CD1c-positive myeloid dendritic cell (primary cell): ENCODE data around the gene TTC31.

Source experiments
- DNase-seq: peaks from one replicate; pipeline ENCODE4 v3.0.0-alpha.2; 2016; ENCODE audit errors: extremely low spot score

Gene TTC31

GRCh38 chr2:74524955-74525716 is 42.3 kb downstream of the TTC31 start:
- no peak for DNase-seq

DNA sequence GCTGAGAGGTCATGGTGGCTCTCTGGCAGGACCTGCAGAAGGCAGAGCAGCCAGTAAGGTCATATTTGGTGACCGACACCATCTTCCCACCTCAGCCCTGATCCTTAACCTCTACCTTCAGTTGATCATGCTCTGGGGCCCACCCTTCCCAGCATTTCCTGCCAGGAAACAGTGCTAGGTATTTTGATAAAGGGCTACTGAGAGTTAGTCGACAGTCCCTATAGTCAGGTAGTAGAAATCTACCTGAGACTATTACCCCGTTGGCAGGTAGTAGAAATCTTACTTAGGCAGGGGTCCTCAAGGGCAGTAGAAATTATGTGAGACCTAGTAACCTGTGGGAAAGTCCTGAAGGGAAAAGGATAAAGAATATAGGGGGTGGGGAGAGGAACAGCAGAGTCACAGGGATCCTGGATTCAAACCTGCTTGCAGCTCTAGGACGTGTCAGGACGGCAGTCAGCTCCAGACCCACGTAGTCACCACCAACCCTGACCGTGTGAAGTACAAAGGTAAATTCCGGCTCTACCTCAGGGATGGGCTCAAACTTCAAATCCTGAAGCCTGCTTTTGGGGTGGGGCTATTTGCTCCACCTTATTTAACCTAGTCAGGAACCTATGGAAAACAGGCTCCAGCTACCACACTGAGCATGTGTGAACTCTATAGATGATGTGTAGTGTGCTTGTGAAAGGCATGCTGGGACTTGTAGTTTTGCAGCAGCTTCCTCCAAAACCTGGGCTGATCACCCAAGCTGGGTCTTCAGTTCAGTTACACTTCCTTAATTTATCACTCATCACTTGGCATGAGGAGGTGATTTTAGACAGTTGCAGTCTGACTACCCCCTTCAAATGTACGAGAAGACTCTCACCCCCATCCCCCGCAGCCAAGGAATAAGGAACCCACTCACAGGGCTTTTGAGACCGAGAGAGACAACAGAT is 43.1 kb downstream of the TTC31 start, which contains the start of gene DQX1:
Gene DQX1, minus strand, starts transcription at position 515 of the 932 bp plus-strand sequence. Its CDS starts 502 bp downstream, at position 13.
- DNase-seq = peak; percentile 85

- DNase-seq = no peak
Measured at GRCh38 chr2:74526649-74527230, 43.9 kb downstream of the TTC31 start.

GRCh38 chr2:74527741-74528140 is 44.9 kb downstream of the TTC31 start:
- DNase-seq = no peak

DNA sequence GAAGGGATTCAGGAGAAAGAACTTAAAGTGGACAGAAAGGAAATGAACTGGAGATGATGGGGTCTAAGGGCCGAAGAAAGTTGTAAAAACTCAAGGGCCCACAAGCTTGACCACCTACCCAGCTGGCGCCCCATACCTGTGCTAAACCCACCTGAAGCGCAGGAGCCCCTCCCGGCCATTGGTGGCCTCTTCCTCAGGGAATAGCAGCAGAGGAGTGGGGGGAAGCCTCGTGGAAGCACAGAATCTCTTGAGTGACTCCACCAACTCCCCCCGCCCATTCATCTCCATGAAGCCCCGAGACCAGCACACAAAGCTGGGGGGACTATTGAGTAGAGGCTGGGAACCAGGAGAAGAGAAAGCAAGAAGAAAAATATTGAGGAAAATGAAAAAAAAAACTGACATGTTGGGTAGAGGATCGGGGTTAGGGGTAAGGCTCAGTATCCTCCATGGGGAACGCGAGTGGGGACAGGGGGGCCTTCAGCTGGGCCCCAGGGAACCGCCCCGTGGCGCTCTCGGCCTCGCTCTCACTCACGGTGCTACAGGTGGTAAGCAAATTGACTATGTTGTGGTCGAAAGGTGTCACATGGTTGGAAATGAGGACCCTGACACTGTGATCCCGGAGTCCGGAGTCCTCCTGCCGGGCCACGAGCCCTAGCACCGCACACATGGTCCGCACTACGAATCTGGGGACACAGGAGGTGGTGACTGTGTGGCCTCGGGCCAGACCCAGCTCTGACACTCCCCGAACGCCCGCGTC is 45.9 kb downstream of the TTC31 start:
- no peak for DNase-seq

DNA sequence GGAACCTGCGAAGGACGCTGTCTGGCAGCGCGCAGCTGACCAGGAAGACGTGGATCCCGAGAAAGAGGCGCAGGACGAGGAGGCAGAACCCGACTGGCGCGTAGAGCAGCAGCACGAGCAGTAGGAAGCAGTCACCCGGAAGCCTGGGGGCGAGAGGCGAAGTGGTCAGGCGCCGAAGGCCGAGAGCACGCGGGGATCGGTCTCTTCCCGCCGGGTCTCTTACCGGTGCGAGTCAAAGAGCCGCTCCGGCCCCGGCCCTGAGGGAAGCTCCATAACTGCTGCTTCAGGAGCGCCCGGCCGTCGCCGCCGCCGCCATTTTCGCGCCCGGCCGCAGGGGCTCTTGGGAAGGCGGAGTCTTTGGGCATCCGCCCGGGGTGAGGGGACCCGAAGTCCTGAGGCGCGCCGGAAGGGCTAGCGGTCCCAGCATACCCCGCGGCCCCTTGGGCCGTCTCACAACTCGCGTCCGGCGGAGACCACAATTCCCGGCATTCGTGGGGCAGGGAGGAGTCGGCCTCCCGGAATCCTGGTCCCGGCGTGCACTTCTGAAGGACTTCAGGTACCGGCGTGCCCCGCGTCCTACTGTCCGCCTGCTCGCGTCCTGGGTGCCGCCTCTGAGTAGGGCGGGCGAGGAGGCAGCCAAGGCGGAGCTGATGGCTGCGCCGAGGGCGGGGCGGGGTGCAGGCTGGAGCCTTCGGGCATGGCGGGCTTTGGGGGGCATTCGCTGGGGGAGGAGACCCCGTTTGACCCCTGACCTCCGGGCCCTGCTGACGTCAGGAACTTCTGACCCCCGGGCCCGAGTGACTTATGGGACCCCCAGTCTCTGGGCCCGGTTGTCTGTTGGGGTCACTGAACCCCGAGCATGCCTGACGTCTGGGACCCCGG is 46.7 kb downstream of the TTC31 start, which contains the start of the genes AUP1 and HTRA2:
Gene AUP1, minus strand, starts transcription at position 350 of the 882 bp plus-strand sequence. Its CDS starts 77 bp downstream, at position 273.
Gene HTRA2, plus strand, starts transcription at position 577 of the 882 bp plus-strand sequence. Its CDS starts 74 bp downstream, at position 651.
- DNase-seq = peak; percentile 98

DNA sequence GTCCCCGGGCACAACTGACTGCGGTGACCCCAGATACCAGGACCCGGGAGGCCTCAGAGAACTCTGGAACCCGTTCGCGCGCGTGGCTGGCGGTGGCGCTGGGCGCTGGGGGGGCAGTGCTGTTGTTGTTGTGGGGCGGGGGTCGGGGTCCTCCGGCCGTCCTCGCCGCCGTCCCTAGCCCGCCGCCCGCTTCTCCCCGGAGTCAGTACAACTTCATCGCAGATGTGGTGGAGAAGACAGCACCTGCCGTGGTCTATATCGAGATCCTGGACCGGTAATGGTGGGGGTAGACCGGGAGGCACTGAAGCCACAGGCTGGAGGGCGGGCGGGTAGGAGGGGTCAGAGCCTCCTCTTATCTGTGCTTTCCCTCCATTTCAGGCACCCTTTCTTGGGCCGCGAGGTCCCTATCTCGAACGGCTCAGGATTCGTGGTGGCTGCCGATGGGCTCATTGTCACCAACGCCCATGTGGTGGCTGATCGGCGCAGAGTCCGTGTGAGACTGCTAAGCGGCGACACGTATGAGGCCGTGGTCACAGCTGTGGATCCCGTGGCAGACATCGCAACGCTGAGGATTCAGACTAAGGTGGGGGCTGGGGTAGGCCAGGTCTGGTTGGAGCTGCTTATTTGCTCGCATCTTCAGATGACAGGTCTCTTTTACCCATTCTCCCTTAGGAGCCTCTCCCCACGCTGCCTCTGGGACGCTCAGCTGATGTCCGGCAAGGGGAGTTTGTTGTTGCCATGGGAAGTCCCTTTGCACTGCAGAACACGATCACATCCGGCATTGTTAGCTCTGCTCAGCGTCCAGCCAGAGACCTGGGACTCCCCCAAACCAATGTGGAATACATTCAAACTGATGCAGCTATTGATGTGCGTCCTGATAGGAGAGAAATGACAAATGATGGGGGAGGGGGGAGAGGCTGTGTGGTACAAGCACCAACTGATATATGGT is 47.6 kb downstream of the TTC31 start:
- peak; percentile 45 for DNase-seq

DNA sequence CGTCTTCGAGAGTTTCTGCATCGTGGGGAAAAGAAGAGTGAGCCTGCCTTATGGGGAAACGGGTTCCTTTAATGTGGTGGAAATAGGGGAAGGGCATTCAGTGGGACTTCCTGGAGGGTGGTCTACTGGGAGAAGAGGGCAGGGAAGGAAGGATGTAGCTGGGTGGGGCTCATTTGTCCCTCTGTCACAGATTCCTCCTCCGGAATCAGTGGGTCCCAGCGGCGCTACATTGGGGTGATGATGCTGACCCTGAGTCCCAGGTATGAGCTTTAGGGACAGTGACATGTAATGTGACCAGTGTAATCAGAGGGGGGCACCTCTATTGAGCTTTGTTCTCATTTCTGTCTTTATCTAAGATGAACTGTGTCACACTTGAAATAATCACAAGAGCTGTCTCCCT is 48.8 kb downstream of the TTC31 start:
- DNase-seq = no peak

- DNase-seq = peak; percentile 54
Measured at GRCh38 chr2:74532222-74532621, 49.3 kb downstream of the TTC31 start.

GRCh38 chr2:74533464-74533863 is 50.6 kb downstream of the TTC31 start:
- no peak for DNase-seq

GRCh38 chr2:74534411-74534810 is 51.5 kb downstream of the TTC31 start:
- no peak for DNase-seq

DNA sequence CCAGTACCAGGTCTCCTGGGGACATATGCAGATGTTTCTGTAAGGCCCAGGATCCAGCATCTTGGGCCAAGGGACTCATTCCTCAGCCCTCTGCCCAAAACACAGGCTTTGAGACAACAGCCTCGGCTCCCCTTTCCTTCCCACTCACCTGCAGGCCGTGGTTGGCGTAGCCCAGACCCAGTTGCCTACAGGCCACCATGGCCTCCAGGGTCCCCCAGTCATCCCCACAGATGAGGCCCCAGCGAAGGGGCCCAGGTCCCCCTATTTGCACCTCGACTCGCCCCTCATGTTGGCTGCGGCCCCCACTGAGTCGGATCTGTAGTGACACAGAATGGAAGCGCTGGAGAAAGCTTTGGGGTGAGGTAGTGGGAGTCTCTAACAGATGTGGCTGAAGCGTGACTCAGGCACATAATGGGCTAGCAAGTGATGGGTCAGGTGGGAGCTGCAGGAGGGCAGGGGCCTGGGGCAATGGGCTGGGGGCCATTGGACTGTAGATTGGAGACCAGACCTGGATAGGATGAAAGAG is 52.6 kb downstream of the TTC31 start:
- DNase-seq = no peak

DNA sequence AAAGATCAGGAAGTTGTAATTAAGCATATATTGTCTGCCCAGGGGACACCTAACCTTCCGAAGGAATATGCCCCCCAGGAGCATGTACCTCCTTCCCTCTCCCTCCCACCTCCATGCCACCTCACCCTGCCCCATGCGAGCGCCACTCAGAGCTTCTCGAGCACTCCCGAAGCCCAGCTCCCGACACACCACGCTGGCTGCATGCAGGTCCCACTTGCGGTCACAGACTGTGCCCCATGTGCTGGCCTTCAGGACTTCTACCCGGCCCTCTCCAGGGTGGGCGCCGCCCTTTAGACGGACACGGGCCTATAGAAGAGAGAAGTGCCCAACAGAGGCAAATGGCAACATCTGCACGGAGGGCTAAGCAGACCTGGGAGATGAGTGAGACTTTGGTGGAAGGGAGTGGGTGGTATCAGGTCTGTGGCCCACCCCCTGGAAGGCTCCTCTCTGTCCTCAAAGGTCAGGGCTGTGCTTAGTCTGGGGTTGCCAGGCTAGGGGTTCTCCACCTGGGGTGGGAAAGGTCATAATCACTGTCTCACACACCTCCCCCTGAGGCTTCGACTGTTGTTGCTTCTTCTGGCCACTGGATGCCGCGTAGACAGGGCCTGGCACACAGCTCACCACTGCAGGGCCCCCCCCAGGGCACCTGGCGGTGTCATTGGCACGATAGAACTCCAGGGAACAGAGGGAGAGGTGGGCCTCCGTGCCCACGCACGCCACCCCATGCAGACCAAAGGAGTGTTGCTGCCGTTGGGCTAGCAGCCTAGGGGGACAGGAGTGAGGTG is 53.5 kb downstream of the TTC31 start:
- no peak for DNase-seq

GRCh38 chr2:74537140-74537539 is 54.3 kb downstream of the TTC31 start:
- DNase-seq = no peak

DNA sequence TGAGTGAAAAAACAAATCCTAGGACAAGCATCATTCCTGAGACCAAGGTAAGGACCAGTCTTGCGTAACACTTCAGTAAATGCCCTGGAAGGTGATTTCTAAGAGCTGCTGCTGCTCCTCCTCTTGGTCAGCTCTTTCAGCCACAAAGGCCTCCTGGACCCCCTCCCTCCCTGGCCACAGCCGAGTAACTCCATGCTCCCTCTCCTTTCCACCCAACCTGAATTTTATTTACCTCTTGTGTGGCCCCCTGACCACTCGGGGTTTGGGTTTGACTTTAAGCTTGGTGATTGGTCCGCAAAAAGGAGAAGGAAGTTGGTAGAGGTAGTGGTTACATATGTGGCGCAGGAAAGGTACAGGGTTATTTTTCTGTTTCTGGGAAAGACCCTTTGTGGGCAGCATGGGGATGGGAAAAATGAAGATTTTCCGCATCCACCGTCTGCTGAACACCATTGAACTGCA is 56.0 kb downstream of the TTC31 start:
- no peak for DNase-seq

- DNase-seq = no peak
Measured at GRCh38 chr2:74540291-74540690, 57.4 kb downstream of the TTC31 start.

DNA sequence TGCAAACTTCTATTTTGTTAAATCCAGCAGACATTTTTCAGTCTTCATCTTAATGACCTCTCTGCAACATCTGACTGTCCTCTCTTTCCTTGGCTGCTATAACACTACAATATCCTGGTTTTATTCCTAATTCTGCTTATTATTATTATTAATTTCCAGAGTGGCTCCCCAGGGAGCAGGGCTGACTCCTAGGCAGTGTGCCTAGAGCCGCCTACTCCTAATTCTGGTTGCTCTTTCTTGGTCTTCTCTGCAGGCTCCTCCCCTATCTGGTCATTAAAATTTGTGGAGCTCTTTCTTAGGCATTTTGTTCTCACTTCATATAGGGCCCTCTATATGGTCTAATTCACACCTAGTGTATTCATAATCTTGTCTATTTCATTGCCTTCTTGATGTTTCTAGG is 60.1 kb downstream of the TTC31 start:
- no peak for DNase-seq
